Natural killer cell treated with Interleukin-12 subunit alpha and Interleukin-12 subunit beta and Interleukin-15 and Interleukin-18, amount 100 ng/mL, for 72 hours (primary cell): ENCODE measurements around the gene ZNF157. TPM values are rescaled to one million over a fixed set of nuclear protein-coding genes. Genes with fewer than 3 reads are reported as not detected.
A peak's percentile ranks its signal among the peaks of the same experiment; 100 is the strongest.
"Not testable (repeated sequence)": the region's sequence is repeated elsewhere in the genome, so short reads cannot be mapped to it uniquely, and the experiment has no call there.

ENCODE experiments used
- ATAC-seq, 2 donors: fragments of 150-1000 bp; cut with Tn5 transposase in 1 of 2; sonication (Bioruptor Pico), chemical (Tn5 transposase) in 1 of 2; 2 replicates each; pipeline ENCODE4 v1.10.0; 2021
- DNase-seq: peaks from one replicate; pipeline ENCODE4 v3.0.0; 2022; ENCODE audit warnings: low spot score
- H3K27ac Mint-ChIP-seq, 2 donors: 1 replicate in 1 of 2; 2 replicates in 1 of 2; pipeline ENCODE4 v1.8.0; 2022; ENCODE audit warnings: mixed read lengths in 2 of 2, mild to moderate bottlenecking in 1 of 2, moderate library complexity in 1 of 2
- H3K27me3 Mint-ChIP-seq, 2 donors: 1 replicate in 1 of 2; 2 replicates in 1 of 2; pipeline ENCODE4 v1.8.0; 2022; ENCODE audit warnings: mixed read lengths in 2 of 2
- H3K36me3 Mint-ChIP-seq: one replicate; pipeline ENCODE4 v1.8.0; 2022; ENCODE audit warnings: mixed read lengths
- H3K4me1 Mint-ChIP-seq, 2 donors: 1 replicate in 1 of 2; 2 replicates in 1 of 2; pipeline ENCODE4 v1.8.0; 2022; ENCODE audit warnings: low read depth in 2 of 2, mixed read lengths in 2 of 2, mild to moderate bottlenecking in 1 of 2
- H3K4me3 Mint-ChIP-seq: one replicate; pipeline ENCODE4 v1.8.0; 2022; ENCODE audit warnings: mixed read lengths
- H3K9me3 Mint-ChIP-seq: 2 replicates; pipeline ENCODE4 v1.8.0; 2022; ENCODE audit warnings: mixed read lengths
- total RNA-seq, 2 donors: library from RNA; stranded (reverse); gene quantifications; one replicate each; pipeline ENCODE4 v1.2.3, GENCODE V29; 2022

ZNF157 gene
- total RNA-seq, result under 1 TPM; 0.31 to 0.61 TPM

DNA sequence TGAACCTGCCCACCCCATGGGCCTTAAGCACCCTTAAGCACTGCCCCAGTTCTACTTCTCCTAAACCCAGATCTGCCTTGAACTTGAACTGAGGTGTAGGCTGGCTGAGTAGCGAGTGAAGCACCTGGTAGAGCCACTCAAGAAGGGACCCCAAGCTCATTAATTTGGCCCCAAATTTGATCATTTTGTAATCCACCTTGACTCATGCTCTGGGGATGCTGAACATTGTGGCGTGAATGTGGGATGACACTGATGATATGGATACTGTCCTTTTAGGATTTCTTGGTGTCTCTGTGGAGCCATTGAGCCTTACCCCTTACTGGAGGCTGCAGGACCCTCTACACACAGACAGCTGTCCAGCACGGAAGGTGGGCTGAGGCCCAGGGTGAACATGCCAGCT lies at the start of gene ZNF157:
Gene ZNF157 (plus strand): TSS at position 301 of the 400 bp plus-strand sequence. CDS start 91 bp downstream, at position 392.
- H3K27me3 Mint-ChIP-seq, result peaks cover 0 to 4% of the 10 kb centered on the region in 2 donors
- ATAC-seq, result no peak
- H3K4me3 Mint-ChIP-seq, result no peak within 1 kb of the TSS
- no peak within 1 kb of the TSS for H3K27ac Mint-ChIP-seq
- no peak for DNase-seq
- no peaks in the 10 kb centered on the region for H3K36me3 Mint-ChIP-seq
- no peaks in the 10 kb centered on the region for H3K9me3 Mint-ChIP-seq
- H3K4me1 Mint-ChIP-seq, result peaks cover 10 to 12% of the 10 kb centered on the region in 2 donors

- H3K4me3 Mint-ChIP-seq, result no peak overlapping the region
- H3K4me1 Mint-ChIP-seq, result no peaks in the 10 kb centered on the region
- peaks cover 0 to 4% of the 10 kb centered on the region in 2 donors for H3K27me3 Mint-ChIP-seq
- no peak overlapping the region for H3K27ac Mint-ChIP-seq
- no peaks in the 10 kb centered on the region for H3K9me3 Mint-ChIP-seq
- DNase-seq (no peak), ATAC-seq (no peak)
- H3K36me3 Mint-ChIP-seq, result no peaks in the 10 kb centered on the region
These were observed 49.0 kb upstream of the ZNF157 start for GRCh38 chrX:47321386-47321785.

- no peak overlapping the region for H3K27ac Mint-ChIP-seq
- H3K36me3 Mint-ChIP-seq, result no peaks in the 10 kb centered on the region
- DNase-seq, result no peak
- H3K9me3 Mint-ChIP-seq, result no peaks in the 10 kb centered on the region
- H3K27me3 Mint-ChIP-seq, result peaks cover 0 to 3% of the 10 kb centered on the region in 2 donors
- no peak overlapping the region for H3K4me3 Mint-ChIP-seq
- H3K4me1 Mint-ChIP-seq, result no peaks in the 10 kb centered on the region
- no peak for ATAC-seq
These were observed 48.5 kb upstream of the ZNF157 start for GRCh38 chrX:47321823-47322371.

GRCh38 chrX:47327902-47328301 lies 42.5 kb upstream of the ZNF157 start:
- H3K27me3 Mint-ChIP-seq, result peaks cover 0 to 4% of the 10 kb centered on the region in 2 donors
- H3K27ac Mint-ChIP-seq, result no peak overlapping the region
- ATAC-seq, result no peak
- H3K9me3 Mint-ChIP-seq, result no peaks in the 10 kb centered on the region
- DNase-seq, result no peak
- H3K36me3 Mint-ChIP-seq, result no peaks in the 10 kb centered on the region
- H3K4me1 Mint-ChIP-seq, result no peaks in the 10 kb centered on the region
- no peak overlapping the region for H3K4me3 Mint-ChIP-seq

GRCh38 chrX:47332729-47333128 lies 37.6 kb upstream of the ZNF157 start:
- not testable (repeated sequence) for DNase-seq, H3K9me3 Mint-ChIP-seq, H3K36me3 Mint-ChIP-seq, H3K27ac Mint-ChIP-seq, H3K27me3 Mint-ChIP-seq, ATAC-seq, H3K4me1 Mint-ChIP-seq, H3K4me3 Mint-ChIP-seq

DNA sequence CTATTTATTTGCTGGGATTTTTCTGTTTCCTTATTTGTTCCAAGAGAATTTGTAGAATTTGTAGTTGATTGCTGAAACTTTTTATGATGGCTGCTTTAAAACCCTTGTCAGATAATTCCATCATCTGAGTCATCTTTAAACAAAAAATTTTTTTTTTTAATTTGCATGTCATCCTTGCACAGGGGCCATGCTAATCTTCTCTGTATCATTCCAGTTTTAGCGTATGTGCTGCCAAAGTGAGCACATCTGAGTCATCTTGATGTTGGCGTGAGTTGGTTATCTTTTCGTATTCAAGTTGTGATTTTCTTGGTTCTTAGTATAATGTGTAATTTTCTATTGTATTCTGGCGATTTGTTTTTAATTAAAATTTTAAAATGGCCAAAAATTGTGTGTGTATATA lies 18.7 kb upstream of the ZNF157 start:
- peaks cover 0 to 11% of the 10 kb centered on the region in 2 donors for H3K27me3 Mint-ChIP-seq
- no peak overlapping the region for H3K4me3 Mint-ChIP-seq
- no peak overlapping the region for H3K27ac Mint-ChIP-seq
- no peaks in the 10 kb centered on the region for H3K9me3 Mint-ChIP-seq
- DNase-seq (no peak), ATAC-seq (no peak)
- no peaks in the 10 kb centered on the region for H3K4me1 Mint-ChIP-seq
- H3K36me3 Mint-ChIP-seq, result no peaks in the 10 kb centered on the region

DNA sequence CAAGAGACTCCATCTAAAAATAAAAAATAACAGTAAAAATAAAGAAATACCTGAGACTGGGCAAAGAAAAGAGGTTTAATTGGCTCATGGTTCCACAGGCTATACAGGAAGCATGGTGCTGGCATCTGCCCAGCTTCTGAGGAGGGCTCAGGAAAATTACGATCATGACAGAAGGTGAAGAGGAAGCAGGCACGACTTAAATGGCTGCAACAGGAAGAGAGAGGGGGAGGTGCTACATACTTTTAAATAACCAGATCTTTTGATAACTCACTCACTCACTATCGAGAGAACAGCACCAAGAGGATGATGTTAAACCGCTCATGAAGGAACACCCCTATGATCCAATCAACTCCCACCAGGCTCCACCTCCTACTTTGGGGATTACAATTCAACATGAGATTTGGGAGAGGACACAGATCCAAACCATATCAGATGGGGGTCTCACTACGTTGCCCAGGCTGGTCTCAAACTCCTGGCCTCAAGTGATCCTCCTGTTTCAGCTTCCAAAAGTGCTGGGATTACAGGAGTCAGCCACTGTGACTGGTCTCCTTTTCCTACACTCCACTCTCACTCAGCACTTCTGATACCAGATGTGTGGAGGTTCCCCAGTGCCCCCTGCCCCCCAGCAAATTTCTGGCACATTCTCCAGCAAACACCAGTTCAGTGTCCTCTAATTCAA lies 11.9 kb upstream of the ZNF157 start:
- no peak for DNase-seq
- Mint-ChIP-seq H3K9me3 (no peaks in the 10 kb centered on the region), H3K4me1 (peaks cover 13 to 17% of the 10 kb centered on the region in 2 donors), H3K27me3 (peaks cover 0 to 4% of the 10 kb centered on the region in 2 donors), H3K27ac (peak overlapping the region; percentile 59 to 70), H3K36me3 (no peaks in the 10 kb centered on the region), H3K4me3 (peak overlapping the region; percentile 41)
- no peak for ATAC-seq

DNA sequence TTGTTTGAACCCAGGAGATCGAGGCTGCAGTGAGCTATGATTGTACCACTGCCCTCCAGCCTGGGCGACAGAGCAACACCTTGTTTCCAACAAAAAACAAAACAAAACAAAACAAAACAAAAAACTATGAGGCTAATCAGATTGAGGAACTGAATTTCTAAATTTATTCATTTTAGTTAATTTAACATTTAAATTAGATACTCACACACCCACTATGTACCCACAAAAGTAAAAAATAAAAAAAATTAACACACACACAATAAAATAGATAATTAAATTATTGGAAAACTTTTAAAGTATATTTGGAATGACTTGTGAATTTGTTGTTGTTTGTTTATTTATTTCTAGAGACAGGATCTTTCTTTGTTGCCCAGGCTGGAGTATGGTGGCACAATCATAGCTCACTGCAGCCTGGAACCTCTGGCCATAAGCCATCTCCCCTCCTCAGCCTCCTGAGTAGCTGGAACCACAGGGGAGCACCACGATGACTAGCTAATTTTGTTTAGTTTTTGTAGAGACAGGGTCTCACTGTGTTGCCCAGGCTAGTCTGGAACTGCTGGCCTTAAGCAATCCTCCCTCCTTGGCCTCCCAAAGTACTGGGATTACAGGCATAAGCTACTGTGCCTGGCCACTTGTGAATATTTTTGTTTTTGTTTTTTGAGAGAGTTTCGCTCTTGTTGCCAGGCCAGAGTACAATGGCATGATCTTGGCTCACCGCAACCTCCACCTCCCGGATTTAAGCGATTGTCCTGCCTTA lies 9.8 kb upstream of the ZNF157 start:
- Mint-ChIP-seq H3K36me3 (no peaks in the 10 kb centered on the region), H3K27ac (no peak overlapping the region), H3K9me3 (no peaks in the 10 kb centered on the region), H3K4me1 (peaks cover 13 to 17% of the 10 kb centered on the region in 2 donors), H3K27me3 (peaks cover 0 to 3% of the 10 kb centered on the region in 2 donors), H3K4me3 (no peak overlapping the region)
- ATAC-seq, result no peak
- DNase-seq, result no peak

DNA sequence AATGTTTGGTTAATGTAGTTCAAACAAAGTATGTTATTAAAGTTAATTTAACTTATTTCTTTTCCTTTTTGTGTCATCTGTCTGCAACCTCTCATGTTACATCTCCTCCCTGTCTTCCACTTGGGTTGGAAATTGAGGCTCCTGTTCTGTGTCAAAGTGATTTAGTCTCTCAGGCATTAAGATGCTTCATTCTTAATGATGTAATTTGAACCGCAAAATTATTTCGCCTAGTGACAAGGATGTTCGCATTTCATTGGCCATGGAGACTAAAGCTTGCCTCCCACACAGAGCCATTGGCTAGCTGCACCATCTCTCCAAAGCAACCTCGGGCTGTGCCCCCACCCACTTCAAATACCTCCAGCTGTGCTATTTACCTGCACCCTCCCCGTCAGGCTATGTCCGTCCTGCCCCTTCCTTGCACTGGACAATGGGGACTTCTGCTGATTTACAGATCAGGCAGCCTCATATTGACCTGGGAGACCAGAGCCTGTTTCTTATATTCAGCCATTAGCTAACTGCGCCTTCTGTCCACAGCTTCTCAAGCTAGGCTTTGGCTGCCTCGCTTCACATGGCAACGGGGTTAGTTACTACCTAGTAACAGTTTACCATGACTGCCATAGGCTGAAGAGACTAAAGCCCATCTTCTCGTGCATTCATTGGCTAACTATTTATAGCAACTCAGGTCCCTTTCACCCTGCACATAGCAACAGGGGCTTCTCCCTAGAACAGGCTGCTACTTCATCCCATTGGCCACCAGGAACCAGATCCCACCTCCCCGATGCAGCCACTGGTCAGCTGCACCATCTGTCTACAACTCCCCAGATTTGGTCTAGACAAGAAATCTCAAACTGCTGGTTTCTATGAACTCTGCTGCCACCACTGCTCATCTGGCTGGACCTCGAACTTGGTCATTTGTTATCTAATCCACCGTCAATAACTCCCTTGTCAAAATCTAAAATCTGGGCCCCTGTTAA lies 8.6 kb upstream of the ZNF157 start:
- no peak for DNase-seq
- Mint-ChIP-seq H3K4me3 (peak overlapping the region; percentile 69), H3K27me3 (peaks cover 0 to 4% of the 10 kb centered on the region in 2 donors), H3K9me3 (no peaks in the 10 kb centered on the region), H3K36me3 (no peaks in the 10 kb centered on the region), H3K27ac (peak overlapping the region in 1 of 2 donors; percentile 60), H3K4me1 (peaks cover 22 to 26% of the 10 kb centered on the region in 2 donors)
- ATAC-seq, result peak; percentile 67 to 78

DNA sequence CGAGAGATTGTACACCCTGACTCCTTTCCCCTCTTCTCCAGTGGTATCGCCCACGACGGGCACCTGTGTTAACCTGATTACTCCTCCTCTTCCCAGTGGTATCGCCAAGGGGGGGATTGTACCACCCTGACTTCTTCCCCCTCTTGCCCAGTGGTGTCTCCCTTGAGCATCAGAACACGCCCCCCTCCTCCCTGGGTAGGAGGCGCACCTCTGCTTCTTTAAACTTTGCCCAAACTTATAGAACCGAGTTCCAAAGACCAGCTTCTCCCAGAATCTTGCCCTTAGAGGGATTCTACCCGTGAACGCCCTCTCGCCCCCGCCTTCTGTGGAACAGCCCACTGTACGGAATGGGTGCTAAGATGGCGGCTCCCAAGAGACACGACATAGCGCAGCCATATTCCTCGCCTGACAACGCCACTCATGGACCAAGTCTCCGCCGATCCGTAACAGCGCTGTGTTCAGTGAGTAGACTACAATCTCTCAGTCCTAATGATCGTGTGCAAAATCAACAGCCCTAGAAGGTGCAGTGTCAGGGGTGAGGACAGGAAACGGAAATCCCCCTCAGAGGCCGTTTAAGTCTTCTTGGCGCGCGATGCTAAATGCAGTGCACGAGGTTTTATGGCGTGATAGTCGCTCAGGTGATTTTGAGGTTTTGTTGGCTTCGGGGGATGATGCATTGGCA lies 4.2 kb upstream of the ZNF157 start:
- no peaks in the 10 kb centered on the region for H3K36me3 Mint-ChIP-seq
- peaks cover 20 to 23% of the 10 kb centered on the region in 2 donors for H3K4me1 Mint-ChIP-seq
- H3K9me3 Mint-ChIP-seq, result no peaks in the 10 kb centered on the region
- H3K27ac Mint-ChIP-seq, result peak overlapping the region; percentile 81 to 90
- DNase-seq, result peak; percentile 72
- ATAC-seq, result peak; percentile 86 to 89
- peak overlapping the region; percentile 90 for H3K4me3 Mint-ChIP-seq
- H3K27me3 Mint-ChIP-seq, result peaks cover 0 to 4% of the 10 kb centered on the region in 2 donors

- no peak for DNase-seq
- H3K36me3 Mint-ChIP-seq, result no peaks in the 10 kb centered on the region
- no peak overlapping the region for H3K27ac Mint-ChIP-seq
- ATAC-seq, result no peak
- H3K9me3 Mint-ChIP-seq, result no peaks in the 10 kb centered on the region
- H3K4me1 Mint-ChIP-seq, result no peaks in the 10 kb centered on the region
- no peak overlapping the region for H3K4me3 Mint-ChIP-seq
- H3K27me3 Mint-ChIP-seq, result peaks cover 0 to 5% of the 10 kb centered on the region in 2 donors
These were observed 2.8 kb downstream of the ZNF157 start for GRCh38 chrX:47373198-47373597.

DNA sequence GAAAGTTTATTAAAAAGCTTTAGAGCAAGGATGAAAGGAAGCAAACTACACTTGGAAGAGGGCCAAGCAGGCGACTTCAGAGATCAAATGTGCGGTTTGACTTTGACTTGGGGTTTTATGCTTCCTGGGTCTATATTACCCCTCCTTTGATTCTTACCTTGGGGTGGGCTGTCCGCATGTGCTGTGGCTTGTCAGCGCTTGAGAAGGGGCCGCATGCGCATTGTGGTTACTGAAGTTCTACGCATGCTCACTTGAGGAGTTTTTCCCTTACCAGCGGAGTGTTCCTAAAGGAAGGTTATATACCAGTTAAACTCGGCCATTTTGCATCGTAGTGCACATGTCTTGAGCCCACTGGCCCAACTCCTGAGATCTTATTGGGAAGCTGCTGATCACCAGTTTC lies 9.9 kb downstream of the ZNF157 start:
- Mint-ChIP-seq H3K9me3 (no peaks in the 10 kb centered on the region), H3K4me3 (peak overlapping the region; percentile 25), H3K27ac (peak overlapping the region; percentile 34 to 81), H3K27me3 (peaks cover 0 to 12% of the 10 kb centered on the region in 2 donors), H3K36me3 (no peaks in the 10 kb centered on the region), H3K4me1 (peaks cover 0 to 9% of the 10 kb centered on the region in 2 donors)
- DNase-seq (no peak), ATAC-seq (peak; percentile 56 to 58)

DNA sequence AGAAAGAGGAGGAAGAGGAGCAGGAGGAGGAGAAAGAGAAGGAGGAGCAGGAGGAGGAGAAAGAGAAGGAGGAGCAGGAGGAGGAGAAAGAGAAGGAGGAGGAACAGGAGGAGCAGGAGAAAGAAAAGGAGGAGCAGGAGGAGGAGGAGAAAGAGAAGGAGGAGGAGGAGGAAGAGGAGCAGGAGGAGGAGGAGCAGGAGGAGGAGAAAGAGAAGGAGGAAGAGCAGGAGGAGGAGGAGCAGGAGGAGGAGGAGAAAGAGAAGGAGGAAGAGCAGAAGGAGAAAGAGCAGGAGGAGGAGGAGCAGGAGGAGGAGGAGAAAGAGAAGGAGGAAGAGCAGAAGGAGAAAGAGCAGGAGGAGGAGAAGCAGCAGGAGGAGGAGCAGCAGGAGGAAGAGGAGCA lies 10.5 kb downstream of the ZNF157 start:
- peak overlapping the region; percentile 25 for H3K4me3 Mint-ChIP-seq
- not testable (repeated sequence) for ATAC-seq, H3K4me1 Mint-ChIP-seq, H3K9me3 Mint-ChIP-seq, DNase-seq, H3K36me3 Mint-ChIP-seq
- H3K27me3 Mint-ChIP-seq, result peaks cover 0 to 12% of the 10 kb centered on the region in 2 donors
- peak overlapping the region; percentile 14 to 81 for H3K27ac Mint-ChIP-seq
